Spleen (tissue), 11 donors: ENCODE results near the gene RPF1. TPM values are rescaled to one million over a fixed set of nuclear protein-coding genes. Genes with fewer than 3 reads are reported as not detected.

ENCODE experiments used
- DNase-seq: peaks from one replicate; pipeline ENCODE4 v3.0.0-alpha.2; 2020
- H3K27ac ChIP-seq, 8 donors: fragments of 200-600 bp; sonication (generic) in 7 of 8; 1 replicate in 4 of 8; 2 replicates in 4 of 8; pipeline versions ENCODE4 v1.5.0 to v1.8.0; 2016 to 2021; ENCODE audit warnings: inconsistent platforms in 4 of 8, mild to moderate bottlenecking in 4 of 8, moderate library complexity in 1 of 8
- H3K27me3 ChIP-seq, 7 donors: fragments of 200-600 bp; sonication (generic) in 6 of 7; replicated peaks in 1 of 7; 1 replicate in 4 of 7; 2 replicates in 3 of 7; pipeline versions ENCODE4 v1.5.0 to v1.8.0; 2016 to 2021; ENCODE audit warnings: inconsistent platforms in 3 of 7, mild to moderate bottlenecking in 1 of 7
- H3K36me3 ChIP-seq, 6 donors: fragments of 200-600 bp; sonication (generic) in 5 of 6; 1 replicate in 4 of 6; 2 replicates in 2 of 6; pipeline versions ENCODE4 v1.5.0 to v1.8.0; 2016 to 2021; ENCODE audit warnings: inconsistent platforms in 2 of 6
- H3K4me1 ChIP-seq, 6 donors: fragments of 200-600 bp; sonication (generic) in 5 of 6; 1 replicate in 3 of 6; 2 replicates in 3 of 6; pipeline versions ENCODE4 v1.5.0 to v1.8.0; 2016 to 2021; ENCODE audit warnings: inconsistent platforms in 3 of 6
- H3K4me3 ChIP-seq, 8 donors: fragments of 200-600 bp; sonication (generic) in 7 of 8; 1 replicate in 4 of 8; 2 replicates in 4 of 8; pipeline versions ENCODE4 v1.5.0 to v1.8.0; 2016 to 2021; ENCODE audit warnings: inconsistent platforms in 4 of 8, mild to moderate bottlenecking in 4 of 8, moderate library complexity in 2 of 8
- H3K9me3 ChIP-seq, 8 donors: fragments of 200-600 bp; sonication (generic) in 7 of 8; 1 replicate in 4 of 8; 2 replicates in 4 of 8; pipeline versions ENCODE4 v1.5.0 to v1.8.0; 2016 to 2021; ENCODE audit warnings: inconsistent platforms in 4 of 8
- POLR2A ChIP-seq, 3 donors: fragments of 450-650 bp; IDR thresholded peaks; one replicate each; pipeline ENCODE4 v1.5.1; 2017; ENCODE audit warnings: antibody characterized with exemption in 3 of 3, mild to moderate bottlenecking in 1 of 3
- POLR2AphosphoS5 ChIP-seq, 3 donors: sonication (generic); formaldehyde crosslinking; IDR thresholded peaks; one replicate each; pipeline ENCODE4 v1.5.1; 2017; ENCODE audit warnings: antibody characterized with exemption in 3 of 3
- WGBS, 5 donors: extraction: QIAGEN DNeasy Blood & Tissue Kit in 3 of 5; methylation state at CpG; one replicate each; pipeline versions ENCODE4 v1.1.5 to v1.1.7; 2013 to 2018; 5-methylcytosine and 5-hydroxymethylcytosine counted together
- intact Hi-C: fragments of 100-400 bp; cut with DNase I; formaldehyde crosslinking; loops from one replicate; pipeline ENCODE4 v1.15.0; 2023; ENCODE audit warnings: low total_unique reads
- polyA plus RNA-seq, 3 donors: library from polyadenylated mRNA; stranded (reverse); fragments of 200-250 nt; gene quantifications; one replicate each; pipeline ENCODE4 v1.2.1, GENCODE V29; 2013
- total RNA-seq, 7 donors: library from RNA; depleted of rRNA in 3 of 7; stranded (reverse); fragments of >200 nt in 3 of 7; fragmentation: NEBNext Ultra II Directional in 4 of 7; extraction: Animal tissue kit (Norgen Biotek cat#: 25700) in 4 of 7; gene quantifications; one replicate each; pipeline versions ENCODE4 v1.1.0 to v1.2.1, GENCODE V29; 2016 to 2021
- TF ChIP-seq, protein P1 (sequence below), 11 experiments: fragments of 200-600 bp in 7 of 11; fragments of 450-650 bp in 4 of 11; sonication (generic) in 4 of 11; IDR thresholded peaks in 8 of 11; conservative IDR thresholded peaks in 3 of 11; 1 replicate in 7 of 11; 2 replicates in 4 of 11; pipeline versions ENCODE4 v1.4.0 to v1.8.0; 2016 to 2021; ENCODE audit warnings: antibody characterized with exemption in 11 of 11, inconsistent platforms in 4 of 11, mild to moderate bottlenecking in 1 of 11
- donor health status: healthy with polysubstance abuse.
- donor health status: DM: no; HTN: no; CAD: no; lungs with moderate emphysema.
- donor health status: DM: no; HTN: no; CAD: no.
- donor health status: Bipolar disorder and iron deficiency.
- donor health status: healthy.
- donor health status: DM: no; HTN: no; CAD: no.
- donor health status: DM: yes; HTN: yes; CAD: no.

The RPF1 gene
- total and polyA plus RNA-seq, 10 donors, result 22.4 to 54.8 (median 29.3) TPM

GRCh38 chr1:84480650-84481049, 1.6 kb downstream of the RPF1 start:
- peaks cover 0 to 48% (median 26%) of the 10 kb centered on the region in 6 donors for H3K36me3 ChIP-seq
- H3K27me3 ChIP-seq, result peaks cover 0 to 22% (median 0%) of the 10 kb centered on the region in 7 donors
- intact Hi-C loops, result no loop called here
- TF ChIP-seq POLR2A (IDR thresholded peaks at IDR 0.05) (no peak), POLR2AphosphoS5 (IDR thresholded peaks at IDR 0.05) (no peak)
- TF ChIP-seq, protein P1, sequence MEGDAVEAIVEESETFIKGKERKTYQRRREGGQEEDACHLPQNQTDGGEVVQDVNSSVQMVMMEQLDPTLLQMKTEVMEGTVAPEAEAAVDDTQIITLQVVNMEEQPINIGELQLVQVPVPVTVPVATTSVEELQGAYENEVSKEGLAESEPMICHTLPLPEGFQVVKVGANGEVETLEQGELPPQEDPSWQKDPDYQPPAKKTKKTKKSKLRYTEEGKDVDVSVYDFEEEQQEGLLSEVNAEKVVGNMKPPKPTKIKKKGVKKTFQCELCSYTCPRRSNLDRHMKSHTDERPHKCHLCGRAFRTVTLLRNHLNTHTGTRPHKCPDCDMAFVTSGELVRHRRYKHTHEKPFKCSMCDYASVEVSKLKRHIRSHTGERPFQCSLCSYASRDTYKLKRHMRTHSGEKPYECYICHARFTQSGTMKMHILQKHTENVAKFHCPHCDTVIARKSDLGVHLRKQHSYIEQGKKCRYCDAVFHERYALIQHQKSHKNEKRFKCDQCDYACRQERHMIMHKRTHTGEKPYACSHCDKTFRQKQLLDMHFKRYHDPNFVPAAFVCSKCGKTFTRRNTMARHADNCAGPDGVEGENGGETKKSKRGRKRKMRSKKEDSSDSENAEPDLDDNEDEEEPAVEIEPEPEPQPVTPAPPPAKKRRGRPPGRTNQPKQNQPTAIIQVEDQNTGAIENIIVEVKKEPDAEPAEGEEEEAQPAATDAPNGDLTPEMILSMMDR (IDR thresholded peaks at IDR 0.05 in 8 of 11, conservative IDR thresholded peaks at IDR 0.05 in 3 of 11), result no peak
- no peak for DNase-seq
- peak overlapping the region in 6 of 8 donors; percentile 62 to 82 (median 75) for H3K4me3 ChIP-seq
- no peak overlapping the region for H3K27ac ChIP-seq
- WGBS, 5 donors, result 63 to 82% (median 80%) methylated on average over 4 of the region's 4 CpGs
- peaks cover 0 to 9% (median 0%) of the 10 kb centered on the region in 8 donors for H3K9me3 ChIP-seq
- peaks cover 23 to 56% (median 31%) of the 10 kb centered on the region in 6 donors for H3K4me1 ChIP-seq

- Histone ChIP-seq H3K36me3 (peaks cover 0 to 55% (median 29%) of the 10 kb centered on the region in 6 donors), H3K4me1 (peaks cover 23 to 60% (median 31%) of the 10 kb centered on the region in 6 donors), H3K27me3 (peaks cover 0 to 17% (median 0%) of the 10 kb centered on the region in 7 donors), H3K9me3 (peaks cover 0 to 9% (median 0%) of the 10 kb centered on the region in 8 donors), H3K4me3 (peak overlapping the region in 1 of 8 donors; percentile 82), H3K27ac (no peak overlapping the region)
- TF ChIP-seq POLR2AphosphoS5 (IDR thresholded peaks at IDR 0.05) (no peak), POLR2A (IDR thresholded peaks at IDR 0.05) (no peak)
- TF ChIP-seq, protein P1 (IDR thresholded peaks at IDR 0.05 in 8 of 11, conservative IDR thresholded peaks at IDR 0.05 in 3 of 11), result no peak
- 87 to 98% (median 96%) methylated on average over 2 of the region's 2 CpGs for WGBS, 5 donors
- DNase-seq, result no peak
- intact Hi-C loops, result no loop called here
Measured at GRCh38 chr1:84481317-84481716, 2.3 kb downstream of the RPF1 start.

- H3K9me3 ChIP-seq, result no peaks in the 10 kb centered on the region
- H3K36me3 ChIP-seq, result peaks cover 0 to 96% (median 56%) of the 10 kb centered on the region in 6 donors
- H3K4me3 ChIP-seq, result no peak overlapping the region
- no peak for DNase-seq
- peaks cover 0 to 40% (median 6%) of the 10 kb centered on the region in 6 donors for H3K4me1 ChIP-seq
- WGBS, 5 donors, result 47 to 96% (median 72%) methylated on average over 3 of the region's 3 CpGs
- TF ChIP-seq, protein P1 (IDR thresholded peaks at IDR 0.05 in 8 of 11, conservative IDR thresholded peaks at IDR 0.05 in 3 of 11), result no peak
- no peak for TF ChIP-seq POLR2AphosphoS5 (IDR thresholded peaks at IDR 0.05)
- TF ChIP-seq POLR2A (IDR thresholded peaks at IDR 0.05), result no peak
- H3K27me3 ChIP-seq, result no peaks in the 10 kb centered on the region
- H3K27ac ChIP-seq, result no peak overlapping the region
- intact Hi-C loops, result no loop called here
Measured at GRCh38 chr1:84488107-84488506, 9.0 kb downstream of the RPF1 start.

- Histone ChIP-seq H3K36me3 (peaks cover 0 to 96% (median 51%) of the 10 kb centered on the region in 6 donors), H3K9me3 (no peaks in the 10 kb centered on the region), H3K4me3 (no peak overlapping the region), H3K27ac (no peak overlapping the region), H3K27me3 (no peaks in the 10 kb centered on the region), H3K4me1 (peaks cover 0 to 26% (median 6%) of the 10 kb centered on the region in 6 donors)
- 91 to 98% (median 93%) methylated on average over 2 of the region's 2 CpGs for WGBS, 5 donors
- DNase-seq, result no peak
- intact Hi-C loops, result no loop called here
- no peak for TF ChIP-seq POLR2A (IDR thresholded peaks at IDR 0.05)
- TF ChIP-seq POLR2AphosphoS5 (IDR thresholded peaks at IDR 0.05), result no peak
- TF ChIP-seq, protein P1 (IDR thresholded peaks at IDR 0.05 in 8 of 11, conservative IDR thresholded peaks at IDR 0.05 in 3 of 11), result no peak
Measured at GRCh38 chr1:84489766-84490165, 10.7 kb downstream of the RPF1 start.
